Upper lobe of left lung (tissue), 4 donors: Measurements from ENCODE around the gene EVI5L.

Experiments
- CTCF ChIP-seq, 6 experiments: fragments of 450-650 bp in 4 of 6; fragments of 200-600 bp in 2 of 6; sonication (generic) in 2 of 6; IDR thresholded peaks; one replicate each; pipeline ENCODE4 v1.5.1; 2016 to 2019; ENCODE audit warnings: antibody characterized with exemption in 6 of 6
- POLR2A ChIP-seq, 4 donors: fragments of 450-650 bp; IDR thresholded peaks; one replicate each; pipeline ENCODE4 v1.5.1; 2016 to 2017; ENCODE audit warnings: antibody characterized with exemption in 4 of 4, mild to moderate bottlenecking in 2 of 4
- POLR2AphosphoS5 ChIP-seq, 2 donors: sonication (generic); formaldehyde crosslinking; IDR thresholded peaks; one replicate each; pipeline ENCODE4 v1.5.1; 2017; ENCODE audit warnings: antibody characterized with exemption in 2 of 2

GRCh38 chr19:7913652-7914051, 83.6 kb downstream of the EVI5L start:
- no peak for TF ChIP-seq CTCF (IDR thresholded peaks at IDR 0.05)
- TF ChIP-seq POLR2A (IDR thresholded peaks at IDR 0.05) = no peak
- no peak for TF ChIP-seq POLR2AphosphoS5 (IDR thresholded peaks at IDR 0.05)
